AML-193 (cell line): Measurements from ENCODE around the gene NUMBL.

Experiments
- DNase-seq, 2 experiments: peaks; one replicate each; lab custom pipeline; 2025; lab: John Stamatoyannopoulos, UW

Gene NUMBL

DNA sequence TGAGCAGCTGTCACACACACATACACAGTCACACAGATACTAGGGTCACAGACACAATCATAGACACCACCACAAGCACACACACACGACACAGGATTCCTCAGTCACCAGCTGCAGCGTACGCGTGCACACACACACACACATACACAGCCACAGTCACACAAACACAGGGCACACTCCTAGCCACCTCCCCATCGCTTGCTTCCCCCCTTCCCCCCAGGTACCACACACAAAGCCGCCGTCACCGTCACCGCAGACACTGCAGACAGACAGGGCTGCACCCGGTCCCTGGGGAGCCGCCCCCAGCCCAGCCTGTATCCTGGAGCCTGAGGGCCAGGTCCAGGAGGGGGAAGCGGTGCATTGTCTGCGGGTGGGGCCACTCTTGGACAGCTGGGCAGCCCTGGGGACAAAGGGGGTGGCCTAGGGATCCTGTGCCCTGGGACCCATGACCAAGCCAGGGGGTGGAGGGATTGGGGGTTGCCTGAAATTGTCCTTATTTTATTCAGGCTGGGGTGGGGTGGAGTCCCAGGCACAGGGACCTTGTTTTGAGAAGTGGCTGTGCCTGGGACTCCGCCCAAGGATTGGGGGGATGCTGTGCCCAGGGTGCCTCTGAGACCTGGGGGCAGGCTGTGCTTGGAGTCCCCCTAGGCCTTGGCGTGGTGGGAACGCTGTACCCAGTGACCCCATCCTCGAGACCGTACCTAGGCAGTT is 957 bp downstream of the NUMBL start:
- no peak for DNase-seq

DNA sequence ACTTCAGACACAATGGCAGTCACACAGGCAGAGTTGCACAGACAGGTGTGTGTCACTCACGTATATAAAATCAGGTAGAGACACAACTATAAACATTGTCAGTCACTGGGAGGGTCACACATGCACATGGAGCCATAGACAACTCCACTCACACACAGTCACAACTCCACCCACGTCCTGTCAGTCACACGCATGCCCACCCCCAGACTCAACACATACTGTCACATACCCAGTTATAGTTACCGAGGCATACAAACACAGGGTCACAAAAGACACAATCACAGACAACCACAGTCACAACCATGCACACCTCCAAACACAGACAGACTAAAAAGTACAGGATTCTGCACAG is 1.5 kb downstream of the NUMBL start:
- no peak for DNase-seq

DNA sequence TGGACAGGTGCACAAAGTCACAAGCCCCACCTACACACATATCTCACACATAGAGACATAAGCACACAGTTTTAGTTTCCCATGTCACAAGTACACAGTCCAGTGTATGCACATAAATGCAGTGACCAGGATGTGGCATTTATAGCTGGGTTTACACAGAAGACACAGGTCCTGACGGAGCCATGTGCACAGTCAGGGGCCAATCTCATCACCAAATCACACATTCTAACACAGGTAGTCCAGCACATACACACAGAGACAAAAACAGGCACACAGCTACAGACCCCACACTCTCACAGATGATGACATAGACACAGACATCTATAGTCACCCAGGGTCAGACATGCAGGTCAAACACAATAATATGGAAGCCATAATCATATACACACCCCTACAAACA is 2.1 kb downstream of the NUMBL start:
- no peak for DNase-seq

DNA sequence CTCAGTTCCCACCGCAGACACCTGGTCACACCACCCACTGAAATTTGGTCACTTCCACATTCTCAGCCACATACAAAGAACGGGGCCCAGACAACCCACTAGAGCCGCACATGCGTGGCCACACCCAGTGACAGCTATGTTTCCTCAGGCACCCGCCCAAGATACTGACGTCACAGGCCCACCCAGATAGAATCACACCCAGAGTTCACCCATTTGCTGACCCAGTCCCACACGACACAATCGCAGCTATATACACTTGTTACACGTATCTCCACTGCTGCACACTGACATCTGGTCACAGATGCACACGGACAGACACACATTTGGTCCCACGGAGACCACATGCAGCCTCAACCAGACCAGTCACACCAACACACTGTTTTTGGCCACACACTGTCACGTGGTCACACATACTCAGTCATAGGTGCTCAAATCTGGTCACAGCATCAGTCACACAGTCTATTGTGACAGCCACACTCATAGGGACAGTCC is 2.9 kb downstream of the NUMBL start:
- no peak for DNase-seq

DNA sequence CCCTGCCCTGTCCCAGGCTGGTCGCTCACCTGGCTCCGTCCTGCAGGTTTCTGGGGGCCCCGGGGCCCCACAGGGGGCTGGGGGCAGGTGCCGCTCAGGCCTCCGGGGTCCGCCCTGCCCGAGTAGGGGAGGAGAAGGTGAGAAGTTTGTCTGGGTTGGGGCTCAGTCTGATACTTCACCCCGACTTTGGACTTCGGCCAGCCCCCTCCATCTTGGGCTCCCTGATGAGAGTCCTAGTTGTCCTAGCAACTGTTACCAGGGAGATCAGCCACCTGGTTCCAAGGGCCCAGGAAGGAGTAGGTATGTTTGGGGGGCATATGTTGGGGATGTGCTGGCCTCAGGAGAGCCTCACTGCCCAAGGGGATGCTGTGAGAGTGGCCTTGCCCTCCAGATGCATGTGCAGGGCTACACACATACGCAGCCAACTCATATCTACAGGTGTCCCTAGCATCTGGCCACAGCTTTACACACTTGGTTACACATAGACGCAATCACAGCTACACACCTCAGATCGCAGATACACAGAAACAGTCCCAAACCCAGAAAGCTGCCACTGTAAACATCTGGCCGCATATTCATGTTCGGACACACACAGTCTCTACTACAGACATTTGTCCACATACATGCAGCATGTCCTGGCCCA is 3.4 kb downstream of the NUMBL start:
- DNase-seq = no peak

DNA sequence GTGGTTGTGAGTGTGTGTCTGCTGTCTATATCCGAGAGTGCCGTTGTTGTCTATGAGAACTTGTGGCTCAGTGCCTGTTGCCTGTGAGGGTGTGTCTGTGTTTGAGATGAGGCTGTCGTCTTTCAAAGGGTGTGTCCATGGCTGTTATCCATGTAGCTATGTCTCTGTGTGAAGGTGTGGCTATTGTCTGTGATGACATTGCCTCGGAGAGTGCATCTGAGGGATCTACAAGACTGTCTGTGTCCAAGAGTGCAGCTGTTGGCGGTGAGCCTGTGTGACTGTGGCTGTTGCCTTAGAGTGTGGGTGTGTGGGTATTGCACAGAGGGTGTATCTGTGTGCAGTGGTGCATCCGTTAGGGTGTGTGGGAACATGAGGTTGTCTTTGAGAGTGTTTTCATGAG is 4.9 kb downstream of the NUMBL start:
- DNase-seq = no peak

DNA sequence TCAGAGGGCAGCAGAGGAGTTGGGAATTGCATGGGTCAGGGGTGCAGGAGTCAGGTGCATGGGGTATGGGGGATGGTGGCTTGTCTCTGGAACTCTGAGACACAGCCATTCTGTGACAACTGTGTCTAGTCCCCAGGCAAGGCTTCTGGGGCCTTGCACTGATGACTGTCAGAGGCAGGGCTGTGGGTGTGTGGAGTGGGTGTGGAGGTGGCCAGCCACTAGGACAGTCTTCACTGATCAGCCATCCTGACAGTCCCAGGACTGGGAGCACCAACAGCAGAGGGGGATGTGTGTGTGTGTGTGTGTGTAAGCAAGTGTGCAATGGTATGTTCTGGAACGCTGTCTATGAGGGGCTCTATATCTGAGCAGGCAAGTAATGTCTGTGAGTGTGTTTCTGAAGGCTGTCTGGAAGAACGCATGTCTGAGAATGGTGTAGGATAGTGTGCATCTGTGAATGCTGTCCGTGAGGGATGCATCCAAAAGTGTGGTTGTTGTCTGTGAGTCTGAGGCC is 5.4 kb downstream of the NUMBL start:
- no peak for DNase-seq

DNA sequence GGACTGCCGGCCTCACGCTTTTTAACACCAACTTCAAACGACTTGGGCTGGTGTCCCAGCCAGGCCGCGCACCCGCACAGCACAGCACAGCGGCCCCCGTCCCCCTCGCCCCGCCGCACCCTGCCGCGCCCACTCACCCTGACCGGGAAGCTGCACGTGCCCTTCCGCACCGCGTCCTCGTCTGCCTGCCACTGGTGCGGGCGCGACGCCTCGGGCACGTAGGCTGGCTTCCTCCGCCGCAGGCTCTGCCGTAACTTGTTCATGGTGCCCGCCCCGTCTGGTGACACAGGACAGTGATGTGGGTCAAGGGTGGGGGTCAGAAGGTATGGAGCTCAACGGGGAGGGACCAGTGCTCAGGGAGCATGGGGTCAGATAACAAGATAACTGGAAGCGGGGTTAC is 6.2 kb downstream of the NUMBL start:
- no peak for DNase-seq

DNA sequence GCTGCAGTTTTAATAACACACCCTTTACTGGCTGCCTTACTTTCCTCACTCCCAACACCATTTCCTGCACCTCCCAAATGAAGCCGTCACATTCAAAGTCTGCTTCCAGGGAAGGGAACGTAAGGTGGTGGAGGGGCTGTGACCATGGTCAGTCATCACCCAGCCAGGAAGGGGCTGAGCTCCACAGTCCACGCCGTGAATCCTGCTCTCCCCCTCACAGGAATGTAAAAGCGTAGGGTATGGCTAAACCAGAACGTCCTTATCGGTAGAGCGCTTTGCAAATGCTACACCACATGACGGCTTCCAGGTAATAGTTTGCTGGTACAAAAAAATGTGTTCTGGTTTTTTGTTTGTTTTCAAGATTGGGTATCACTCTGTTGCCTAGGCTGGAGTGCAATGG is 7.0 kb downstream of the NUMBL start:
- DNase-seq = no peak

DNA sequence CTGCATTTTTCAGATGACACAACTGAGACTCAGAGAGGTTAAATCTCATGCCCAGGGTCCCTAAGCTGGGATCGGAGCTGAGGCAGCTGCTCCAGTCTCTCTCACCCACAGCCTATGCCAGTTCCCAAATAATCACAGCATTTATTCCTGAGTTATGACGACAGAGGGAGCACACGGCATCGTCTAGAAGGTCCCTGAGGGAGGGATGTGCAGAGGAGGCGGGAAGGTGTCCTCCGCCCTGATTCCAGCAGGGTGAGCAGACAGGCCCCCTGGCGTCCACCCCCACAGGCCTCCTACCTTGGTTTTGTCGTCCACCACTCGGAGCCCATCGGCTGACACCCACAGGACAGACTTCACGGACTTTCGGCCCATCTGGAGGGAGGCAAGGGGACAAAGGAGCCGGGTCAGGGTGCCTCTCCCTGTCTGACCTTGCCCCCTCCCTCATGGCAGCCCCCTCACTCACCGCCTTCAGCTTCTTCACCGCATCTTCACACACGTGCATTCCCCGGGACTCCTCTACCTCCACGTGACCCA is 8.0 kb downstream of the NUMBL start:
- DNase-seq = no peak

DNA sequence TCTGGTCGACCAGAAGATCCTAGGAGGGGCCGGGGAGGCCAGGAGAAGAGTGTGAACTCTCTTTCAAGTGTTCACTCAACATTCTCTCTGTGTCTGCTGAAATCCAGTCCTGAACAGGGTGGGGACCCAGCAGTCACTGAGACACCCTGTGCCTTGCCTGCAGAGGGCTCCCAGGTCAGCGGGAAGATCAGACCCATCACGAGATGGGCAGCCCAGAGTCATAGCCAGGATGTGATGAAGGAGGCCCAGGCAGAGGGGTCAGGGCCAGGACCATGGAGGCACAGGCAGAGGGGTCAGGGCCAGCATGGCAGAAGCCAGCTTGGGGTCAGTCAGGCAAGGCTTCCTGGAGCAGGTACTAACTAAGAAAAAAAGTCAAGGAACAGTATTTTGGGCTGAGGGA is 9.4 kb downstream of the NUMBL start:
- no peak for DNase-seq

DNA sequence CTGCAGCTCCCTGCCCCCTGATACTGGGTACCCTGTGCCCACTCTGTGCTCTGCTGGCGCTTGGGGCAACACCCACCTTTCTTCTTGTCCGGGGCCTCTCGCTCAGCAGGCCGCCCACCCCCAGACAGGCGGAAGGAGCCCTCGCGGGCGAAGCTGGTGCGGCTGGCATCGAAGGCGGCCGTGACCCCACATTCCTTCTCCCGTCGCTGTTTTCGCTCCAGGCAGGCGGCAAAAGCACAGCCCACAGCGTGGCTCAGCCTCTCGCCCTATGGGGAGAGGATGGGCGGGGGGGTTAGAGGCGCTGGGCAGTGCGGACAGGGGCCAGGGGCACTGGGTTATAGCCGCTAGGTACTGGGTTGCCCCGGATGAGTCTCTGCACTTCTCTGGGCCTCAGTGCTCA is 13.3 kb downstream of the NUMBL start:
- DNase-seq = no peak

DNA sequence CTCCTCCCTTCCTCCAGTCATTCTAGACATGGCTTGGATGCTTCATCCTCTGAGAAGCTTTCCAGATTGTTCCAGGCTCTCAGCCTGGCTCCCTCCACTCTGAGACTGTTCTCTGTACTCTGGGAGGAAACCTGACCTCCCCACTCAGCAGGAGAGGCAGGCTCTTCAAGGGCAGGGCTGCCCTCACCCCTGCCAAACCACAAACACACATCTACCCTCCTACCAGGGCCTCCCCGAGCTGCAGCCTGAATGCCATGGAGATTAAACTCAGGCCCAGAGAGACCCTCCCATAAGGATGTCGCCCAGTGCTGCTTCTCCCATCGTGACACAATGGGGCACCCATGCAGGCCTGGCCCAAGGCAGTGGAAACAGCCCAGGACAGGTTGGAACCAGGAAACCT is 16.2 kb downstream of the NUMBL start:
- DNase-seq = no peak

DNA sequence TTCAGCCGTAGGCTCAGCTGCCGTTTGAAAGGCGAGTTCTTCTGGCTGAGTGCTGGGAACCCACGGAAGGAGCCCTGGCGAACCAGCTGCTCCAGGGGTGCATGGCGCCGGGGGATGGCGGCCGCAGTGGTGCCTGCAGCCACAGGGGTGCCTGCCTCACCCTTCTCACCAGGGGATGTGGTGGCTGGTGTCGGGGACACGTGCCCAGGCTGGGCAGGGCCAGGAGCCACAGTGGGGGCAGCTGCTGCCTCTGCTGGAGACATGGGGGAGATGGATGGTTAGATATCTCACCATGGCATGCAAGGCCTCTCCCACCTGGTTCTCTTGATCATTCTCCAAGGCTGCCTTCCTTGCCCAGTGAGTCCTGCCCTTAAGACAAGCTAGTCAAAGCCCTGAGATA is 17.1 kb downstream of the NUMBL start:
- no peak for DNase-seq

DNA sequence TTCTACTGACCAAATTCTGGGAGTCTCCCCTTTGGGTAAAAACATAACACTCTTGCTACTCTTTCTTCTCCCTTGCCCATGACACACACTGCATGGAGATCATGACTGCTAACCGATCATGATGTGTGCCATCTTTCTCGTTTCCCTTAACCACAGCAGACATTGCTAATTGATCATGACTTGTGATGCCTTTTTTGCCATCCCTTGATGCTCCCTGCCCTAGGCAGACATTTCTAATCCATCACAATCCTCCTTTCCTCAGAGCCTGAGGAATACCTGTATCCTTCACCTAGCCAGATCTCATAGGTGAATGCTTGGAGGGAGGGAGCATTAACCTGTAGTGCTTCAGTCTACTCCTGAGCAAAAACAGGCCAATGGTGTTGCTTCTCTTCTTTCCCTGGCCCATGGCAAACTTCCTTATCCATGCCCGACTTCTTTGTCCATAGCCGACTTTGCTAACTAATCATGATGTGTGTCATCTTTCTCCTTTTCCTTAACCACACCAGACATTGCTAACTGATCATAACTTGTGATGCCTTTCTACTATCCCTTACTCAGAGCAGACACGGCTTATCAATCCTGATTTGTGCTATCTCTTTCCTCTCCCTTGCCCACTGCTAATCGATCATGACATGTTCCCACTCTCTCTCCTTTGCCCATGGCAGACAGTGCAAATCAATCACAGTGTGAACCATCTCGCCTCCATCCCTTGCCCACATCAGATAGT is 17.7 kb downstream of the NUMBL start:
- DNase-seq = no peak

DNA sequence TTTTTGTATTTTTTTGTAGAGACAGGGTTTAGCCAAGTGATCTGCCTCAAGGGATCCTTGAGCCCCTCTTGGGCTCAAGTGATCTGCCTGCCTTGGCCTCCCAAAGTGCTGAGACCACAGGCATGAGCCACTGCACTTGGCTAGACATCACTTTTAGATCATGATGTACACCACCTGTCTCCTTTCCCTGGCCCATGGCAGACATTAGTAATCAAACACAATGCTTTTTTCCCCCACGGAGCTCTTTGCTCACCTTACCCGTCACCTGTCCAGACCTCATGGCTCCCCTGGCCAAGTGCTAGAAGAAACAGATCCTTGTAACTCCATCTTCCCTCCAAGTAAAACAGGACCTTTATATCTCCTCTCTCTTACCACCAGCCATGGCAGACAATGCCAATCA is 18.4 kb downstream of the NUMBL start:
- DNase-seq = no peak

DNA sequence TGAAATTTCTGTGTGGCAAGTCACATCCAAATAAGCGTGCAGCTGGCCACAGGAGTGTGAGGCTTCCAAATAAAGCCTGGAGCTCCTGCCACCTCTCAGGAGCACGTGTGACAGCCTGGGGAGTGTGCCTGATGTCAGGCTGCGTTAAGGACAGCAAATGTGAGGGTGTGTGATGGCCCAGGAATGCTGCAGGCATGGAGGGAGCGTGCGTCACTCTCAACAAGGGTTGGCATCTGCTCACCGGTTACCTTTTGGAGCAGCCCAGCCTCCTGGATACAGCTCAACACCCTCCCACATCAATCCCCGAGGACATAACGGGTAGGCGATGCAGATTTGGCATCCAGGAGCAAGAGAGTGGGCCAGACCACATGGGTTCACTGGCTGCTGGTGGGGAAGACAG is 19.0 kb downstream of the NUMBL start:
- no peak for DNase-seq

DNA sequence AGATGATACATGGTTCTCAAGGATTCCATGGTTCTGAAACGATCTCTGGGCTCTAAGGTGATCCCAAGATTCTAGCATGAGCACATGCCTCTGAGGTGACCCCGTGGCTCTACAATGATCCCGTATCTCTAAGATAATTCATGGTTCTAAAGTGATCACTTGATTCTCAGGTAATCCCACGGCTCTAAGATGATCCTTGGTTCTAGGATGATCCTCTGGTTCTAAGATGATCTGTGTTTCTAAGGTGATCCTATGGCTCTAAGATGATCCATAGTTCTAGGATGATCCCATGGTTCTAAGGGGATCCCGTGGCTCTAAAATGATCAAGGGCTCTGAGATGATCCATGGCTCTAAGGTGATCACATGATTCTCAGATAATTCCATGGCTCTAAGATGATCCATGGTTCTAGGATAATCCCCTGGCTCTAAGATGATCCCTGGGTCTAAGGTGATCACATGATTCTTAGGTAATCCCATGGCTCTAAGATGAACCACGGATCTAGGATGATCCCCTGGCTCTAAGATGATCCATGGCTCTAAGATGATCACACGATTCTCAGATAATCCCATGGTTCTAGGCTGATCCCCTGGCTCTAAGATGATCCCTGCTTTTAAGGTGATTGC is 21.3 kb downstream of the NUMBL start:
- DNase-seq = no peak

DNA sequence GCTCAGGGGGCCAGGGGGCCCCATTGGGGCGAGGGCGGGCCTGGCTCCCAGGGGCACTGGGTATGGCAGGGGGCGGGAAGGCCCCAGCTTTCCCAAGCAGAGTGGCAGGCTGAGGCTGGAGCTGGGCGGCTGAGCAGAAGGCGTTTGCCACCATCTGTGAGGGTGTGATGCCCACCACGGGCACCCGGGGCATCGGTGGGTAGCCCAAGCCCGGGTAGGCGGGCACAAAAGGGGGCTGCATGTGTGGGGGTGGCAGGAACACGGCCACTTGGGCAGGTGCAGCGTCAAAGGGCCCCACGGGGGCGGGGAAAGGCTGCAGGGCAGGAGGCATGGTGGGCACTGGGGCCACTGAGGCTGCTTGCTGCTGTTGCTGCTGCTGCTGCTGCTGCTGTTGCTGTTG is 22.8 kb downstream of the NUMBL start:
- no peak for DNase-seq

DNA sequence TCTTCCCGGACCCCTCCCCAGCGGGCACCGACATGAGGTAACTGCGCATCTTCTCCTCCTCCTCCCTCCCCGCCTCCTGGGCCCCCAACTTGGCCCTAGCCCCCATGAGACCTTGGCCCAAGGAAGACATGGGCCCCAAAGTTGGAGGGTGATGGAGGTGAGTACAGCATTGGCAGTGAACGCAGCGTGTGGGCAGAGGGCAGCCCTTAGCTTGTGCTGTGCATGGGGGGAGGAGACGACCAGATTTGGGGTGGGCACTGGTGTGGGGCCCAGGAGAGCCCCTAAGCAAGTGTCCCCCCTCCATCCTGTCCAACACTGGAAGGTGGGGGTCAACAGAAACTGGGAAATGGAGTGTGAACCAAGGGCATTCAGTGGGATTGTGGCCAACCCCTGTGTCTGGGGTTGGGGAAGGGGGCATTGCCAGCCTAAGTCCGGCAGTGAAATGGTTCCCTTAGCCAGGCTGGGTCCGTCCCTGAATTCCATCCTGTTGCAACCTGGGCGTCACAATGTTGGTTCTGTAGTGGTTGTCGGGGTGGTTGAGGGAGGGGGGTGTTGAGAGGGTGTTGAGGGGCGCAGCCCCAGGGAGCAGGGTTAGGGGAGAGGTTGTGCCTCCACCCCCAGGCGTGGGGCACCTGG is 23.5 kb downstream of the NUMBL start:
- no peak for DNase-seq

DNA sequence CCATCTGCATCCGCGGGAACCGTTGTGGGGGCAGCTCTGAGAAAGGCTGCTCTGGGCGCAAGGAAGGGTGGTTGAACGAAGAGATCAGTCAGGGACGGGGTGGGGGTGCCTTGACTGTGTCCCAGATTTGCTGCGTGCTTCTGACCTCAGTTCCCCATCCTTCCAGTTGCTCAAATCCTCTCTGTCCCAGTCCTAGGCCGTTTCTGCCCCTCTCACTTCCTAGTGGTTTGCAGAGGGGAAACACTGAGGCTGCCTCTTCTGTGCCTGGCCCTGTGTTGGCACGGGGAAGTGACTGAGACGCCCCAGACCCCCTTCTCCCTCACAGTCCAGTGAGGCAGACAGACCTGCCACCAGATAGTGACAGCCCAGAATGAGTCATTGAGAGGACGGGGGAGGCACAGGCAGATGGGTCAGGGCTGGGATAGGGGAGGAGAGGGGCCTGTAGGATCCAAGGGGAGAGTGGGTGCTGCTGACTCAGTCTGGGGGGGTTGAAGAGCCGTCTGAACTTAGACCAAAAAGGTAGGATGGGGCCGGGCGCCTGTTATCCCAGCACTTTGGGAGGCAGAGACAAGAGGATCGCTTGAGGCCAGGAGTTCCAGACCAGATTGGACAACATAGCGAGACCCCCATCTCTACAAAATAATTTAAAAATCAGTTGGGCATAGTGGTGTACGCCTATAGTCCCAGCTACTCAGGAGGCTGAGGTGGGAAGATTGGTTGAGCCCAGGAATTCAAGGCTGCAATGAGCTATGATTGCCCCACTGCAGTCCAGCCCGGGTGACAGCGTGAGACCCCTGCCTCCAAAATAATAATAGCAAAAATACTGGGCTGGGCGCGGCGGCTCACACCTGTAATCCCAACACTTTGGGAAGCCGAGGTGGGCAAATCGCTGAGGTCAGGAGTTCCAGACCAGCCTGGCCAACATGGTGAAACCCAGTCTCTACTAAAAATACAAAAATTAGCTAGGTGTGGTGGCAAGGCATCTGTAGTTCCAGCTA is 26.5 kb downstream of the NUMBL start:
- DNase-seq = no peak
